NB4 (cell line): Measurements from ENCODE around the gene TRIM28.

Experiments
- CTCF ChIP-seq: IDR thresholded peaks from one replicate; pipeline ENCODE4 v1.5.1; 2012; ENCODE audit warnings: low read depth, low read length
- POLR2A ChIP-seq: IDR thresholded peaks from 2 replicates; pipeline ENCODE4 v1.6.1; 2011; ENCODE audit warnings: mild to moderate bottlenecking; ENCODE audit not compliant: insufficient read length; ENCODE audit errors: extremely low read depth

- TF ChIP-seq CTCF (no peak), POLR2A (no peak)
Observed at GRCh38 chr19:58509731-58510083, 34.2 kb upstream of the TRIM28 start.
